Endothelial cell (in vitro differentiated cells): Measurements from ENCODE around the gene OCA2. TPM values are rescaled to one million over a fixed set of nuclear protein-coding genes. Genes with fewer than 3 reads are reported as not detected.

ENCODE experiments used
- DNase-seq: peaks from one replicate; pipeline ENCODE4 v3.0.0; 2021; ENCODE audit warnings: low spot score
- H3K27ac Mint-ChIP-seq: one replicate; pipeline ENCODE4 v1.8.0; 2021; ENCODE audit warnings: mixed read lengths, inconsistent platforms; ENCODE audit not compliant: unreplicated experiment
- H3K27me3 Mint-ChIP-seq: one replicate; pipeline ENCODE4 v1.8.0; 2021; ENCODE audit warnings: mild to moderate bottlenecking, moderate library complexity, mixed read lengths, inconsistent platforms; ENCODE audit not compliant: unreplicated experiment
- H3K36me3 Mint-ChIP-seq: one replicate; pipeline ENCODE4 v1.8.0; 2021; ENCODE audit warnings: mild to moderate bottlenecking, low read depth, mixed read lengths, inconsistent platforms; ENCODE audit not compliant: unreplicated experiment
- H3K4me1 Mint-ChIP-seq: one replicate; pipeline ENCODE4 v1.8.0; 2021; ENCODE audit warnings: mild to moderate bottlenecking, mixed read lengths, inconsistent platforms; ENCODE audit not compliant: unreplicated experiment
- H3K4me3 Mint-ChIP-seq: one replicate; pipeline ENCODE4 v1.8.0; 2021; ENCODE audit warnings: mild to moderate bottlenecking, mixed read lengths, inconsistent platforms; ENCODE audit not compliant: unreplicated experiment
- H3K9me3 Mint-ChIP-seq: one replicate; pipeline ENCODE4 v1.8.0; 2021; ENCODE audit warnings: mixed read lengths, inconsistent platforms; ENCODE audit not compliant: unreplicated experiment
- total RNA-seq: library from RNA; stranded (reverse); fragmentation: NEBNext Ultra II Directional; extraction: Animal tissue kit (Norgen Biotek cat#: 25700); gene quantifications from one replicate; pipeline ENCODE4 v1.2.1, GENCODE V29; 2021; ENCODE audit not compliant: unreplicated experiment
- TF ChIP-seq, protein P1 (sequence below): fragments of 200-600 bp; sonication (generic); IDR thresholded peaks from one replicate; pipeline ENCODE4 v1.5.0; 2021; ENCODE audit warnings: antibody characterized with exemption; ENCODE audit not compliant: unreplicated experiment

Gene OCA2
- total RNA-seq, 1 donor from 2014 or later, result not detected

DNA sequence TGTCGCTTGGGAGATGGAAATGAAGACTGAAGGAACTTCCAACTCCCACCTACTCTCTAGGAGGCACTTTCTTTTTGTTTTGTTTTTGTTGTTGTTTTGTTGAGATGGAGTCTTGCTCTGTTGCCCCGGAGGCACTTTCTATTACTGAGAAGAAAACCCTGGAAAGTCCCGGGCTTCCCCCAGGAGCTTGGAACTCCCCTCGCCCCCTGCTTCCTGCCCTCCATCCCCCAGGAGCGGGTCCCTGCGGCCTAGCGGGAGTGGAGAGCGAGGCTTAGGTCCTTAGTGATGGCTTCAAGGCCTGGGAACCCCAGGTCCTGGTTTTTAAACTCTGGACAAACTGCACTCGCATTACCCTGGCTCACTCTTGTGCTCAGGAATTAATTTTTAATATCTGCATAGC, 195.7 kb downstream of the OCA2 start:
- Mint-ChIP-seq H3K4me3 (no peak overlapping the region), H3K4me1 (no peaks in the 10 kb centered on the region), H3K9me3 (no peaks in the 10 kb centered on the region), H3K36me3 (no peaks in the 10 kb centered on the region), H3K27ac (no peak overlapping the region), H3K27me3 (no peaks in the 10 kb centered on the region)
- no peak for DNase-seq
- TF ChIP-seq, protein P1, sequence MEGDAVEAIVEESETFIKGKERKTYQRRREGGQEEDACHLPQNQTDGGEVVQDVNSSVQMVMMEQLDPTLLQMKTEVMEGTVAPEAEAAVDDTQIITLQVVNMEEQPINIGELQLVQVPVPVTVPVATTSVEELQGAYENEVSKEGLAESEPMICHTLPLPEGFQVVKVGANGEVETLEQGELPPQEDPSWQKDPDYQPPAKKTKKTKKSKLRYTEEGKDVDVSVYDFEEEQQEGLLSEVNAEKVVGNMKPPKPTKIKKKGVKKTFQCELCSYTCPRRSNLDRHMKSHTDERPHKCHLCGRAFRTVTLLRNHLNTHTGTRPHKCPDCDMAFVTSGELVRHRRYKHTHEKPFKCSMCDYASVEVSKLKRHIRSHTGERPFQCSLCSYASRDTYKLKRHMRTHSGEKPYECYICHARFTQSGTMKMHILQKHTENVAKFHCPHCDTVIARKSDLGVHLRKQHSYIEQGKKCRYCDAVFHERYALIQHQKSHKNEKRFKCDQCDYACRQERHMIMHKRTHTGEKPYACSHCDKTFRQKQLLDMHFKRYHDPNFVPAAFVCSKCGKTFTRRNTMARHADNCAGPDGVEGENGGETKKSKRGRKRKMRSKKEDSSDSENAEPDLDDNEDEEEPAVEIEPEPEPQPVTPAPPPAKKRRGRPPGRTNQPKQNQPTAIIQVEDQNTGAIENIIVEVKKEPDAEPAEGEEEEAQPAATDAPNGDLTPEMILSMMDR, result no peak

DNA sequence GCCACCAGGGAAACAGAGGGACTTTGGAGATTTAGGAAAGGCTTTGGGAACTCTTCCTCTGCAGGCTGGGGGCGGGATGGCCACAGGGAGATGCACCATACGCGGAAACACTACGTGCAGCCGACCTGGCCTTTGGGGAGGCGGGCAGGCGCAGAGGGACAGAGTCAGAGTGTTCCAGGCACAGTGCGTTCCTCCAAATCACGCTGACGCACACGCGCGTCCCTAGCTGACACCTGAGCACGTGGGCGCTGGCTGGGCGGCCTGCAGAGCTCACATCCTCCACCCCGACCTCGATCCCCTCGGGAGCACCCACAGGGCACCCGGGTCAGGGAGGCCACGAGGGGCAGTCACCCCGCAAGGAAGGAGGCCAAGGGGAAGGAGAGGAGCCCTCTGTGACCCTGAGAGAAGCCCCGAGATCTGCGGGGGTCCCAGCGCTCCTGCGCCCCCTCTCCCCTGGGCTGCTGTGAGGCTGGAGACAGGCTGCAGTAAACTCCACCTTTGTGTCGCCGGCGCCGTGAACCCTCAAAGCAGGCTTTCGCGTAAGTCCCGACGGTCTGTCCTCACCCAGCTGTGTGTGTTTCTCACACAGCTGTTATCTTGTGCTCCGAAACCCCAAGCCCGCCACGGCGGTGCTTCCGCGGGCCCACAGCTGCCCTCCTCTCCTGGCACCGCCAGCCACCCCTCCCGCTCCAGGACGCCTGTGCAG, 196.3 kb downstream of the OCA2 start:
- no peak overlapping the region for H3K27ac Mint-ChIP-seq
- no peak overlapping the region for H3K4me3 Mint-ChIP-seq
- H3K27me3 Mint-ChIP-seq, result no peaks in the 10 kb centered on the region
- TF ChIP-seq, protein P1, result no peak
- H3K4me1 Mint-ChIP-seq, result no peaks in the 10 kb centered on the region
- H3K36me3 Mint-ChIP-seq, result no peaks in the 10 kb centered on the region
- no peaks in the 10 kb centered on the region for H3K9me3 Mint-ChIP-seq
- DNase-seq, result no peak

DNA sequence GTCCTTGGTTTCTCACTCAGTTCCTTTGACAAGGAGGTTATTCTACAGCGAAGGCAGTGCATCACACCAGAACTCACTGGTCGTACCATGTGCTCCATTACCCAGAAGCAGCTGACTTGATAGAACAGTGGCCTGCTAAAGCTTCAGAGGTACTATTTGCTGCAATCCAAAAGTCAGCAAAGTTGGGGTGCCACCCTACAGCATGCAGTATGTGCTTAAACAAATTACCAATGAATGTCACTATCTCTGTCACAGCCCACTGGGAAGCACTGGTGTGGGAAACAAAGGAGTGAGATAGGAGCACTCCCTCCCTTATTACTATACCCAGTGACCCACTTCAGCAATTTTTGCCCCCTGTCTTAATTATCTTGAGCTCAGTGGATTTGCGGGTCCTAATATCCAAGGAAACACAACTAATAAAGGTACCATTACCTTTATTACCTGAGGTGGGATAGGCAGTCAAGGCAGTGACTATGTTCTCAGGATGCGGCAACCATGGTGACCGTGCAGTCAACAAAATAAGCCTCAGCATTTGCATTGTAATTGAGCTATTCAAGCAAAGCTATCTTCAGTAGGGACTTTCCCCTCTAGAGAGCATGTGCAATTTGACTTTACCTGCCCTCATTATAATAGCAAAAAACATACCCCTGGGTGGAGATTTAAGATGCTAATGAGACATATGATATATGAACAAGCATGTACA, 199.4 kb downstream of the OCA2 start:
- H3K36me3 Mint-ChIP-seq, result no peaks in the 10 kb centered on the region
- TF ChIP-seq, protein P1, result no peak
- no peaks in the 10 kb centered on the region for H3K4me1 Mint-ChIP-seq

DNA sequence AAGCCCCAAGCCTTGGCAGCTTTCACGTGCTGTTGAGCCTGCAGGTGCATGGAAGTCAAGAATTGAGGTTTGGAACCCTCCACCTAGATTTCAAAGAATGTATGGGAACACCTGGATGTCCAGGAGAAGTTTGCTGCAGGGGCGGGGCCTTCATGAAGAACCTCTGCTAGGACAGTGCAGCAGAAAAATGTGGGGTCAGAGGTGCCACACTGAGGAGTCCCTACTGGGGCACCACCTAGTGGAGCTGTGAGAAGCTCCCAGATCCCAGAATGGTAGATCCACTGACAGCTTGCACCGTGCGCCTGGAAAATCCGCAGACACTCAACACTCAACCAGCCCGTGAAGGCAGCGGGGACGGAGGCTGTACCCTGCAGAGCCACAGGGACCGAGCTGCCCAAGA, 201.6 kb downstream of the OCA2 start:
- DNase-seq, result no peak
- TF ChIP-seq, protein P1, result no peak
- H3K9me3 Mint-ChIP-seq, result peaks cover 13% of the 10 kb centered on the region
- no peak overlapping the region for H3K4me3 Mint-ChIP-seq
- no peaks in the 10 kb centered on the region for H3K4me1 Mint-ChIP-seq
- no peaks in the 10 kb centered on the region for H3K27me3 Mint-ChIP-seq
- H3K27ac Mint-ChIP-seq, result no peak overlapping the region
- H3K36me3 Mint-ChIP-seq, result peaks cover 7% of the 10 kb centered on the region

More for the DNA sequence above, 199.4 kb downstream of the OCA2 start:
- H3K27me3 Mint-ChIP-seq, result no peaks in the 10 kb centered on the region
- peaks cover 3% of the 10 kb centered on the region for H3K9me3 Mint-ChIP-seq
- DNase-seq, result no peak
- no peak overlapping the region for H3K4me3 Mint-ChIP-seq
- H3K27ac Mint-ChIP-seq, result no peak overlapping the region

DNA sequence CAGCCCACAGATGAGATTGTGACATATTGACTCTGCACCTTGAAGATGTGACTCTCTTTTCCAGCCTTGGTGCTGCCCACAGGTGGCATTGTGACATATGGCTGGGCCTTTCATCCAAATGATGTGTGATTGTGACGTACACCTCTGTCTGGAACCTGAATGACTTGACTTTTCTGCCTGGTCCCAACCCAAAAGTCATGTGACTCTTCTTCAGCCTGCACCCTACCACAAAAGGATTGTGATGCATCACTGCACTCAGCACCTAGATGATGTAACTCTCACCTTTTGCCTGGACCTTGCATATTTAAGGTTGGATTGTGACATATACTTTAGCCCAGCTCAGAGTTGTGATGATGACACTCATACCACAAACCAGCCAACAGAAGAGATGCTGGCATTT, 204.5 kb downstream of the OCA2 start:
- no peaks in the 10 kb centered on the region for H3K4me1 Mint-ChIP-seq
- H3K4me3 Mint-ChIP-seq, result no peak overlapping the region
- peaks cover 7% of the 10 kb centered on the region for H3K36me3 Mint-ChIP-seq
- H3K27ac Mint-ChIP-seq, result no peak overlapping the region
- no peaks in the 10 kb centered on the region for H3K27me3 Mint-ChIP-seq
- peaks cover 13% of the 10 kb centered on the region for H3K9me3 Mint-ChIP-seq
- DNase-seq, result no peak
- TF ChIP-seq, protein P1, result no peak
